HepG2 (cell line): Measurements from ENCODE around the gene PTPRD.

Experiments used
- EZH2 ChIP-seq: conservative IDR thresholded peaks from 2 replicates; pipeline ENCODE4 v1.6.1; 2012; ENCODE audit warnings: mild to moderate bottlenecking, low read depth, low read length, moderate library complexity
- HNRNPK ChIP-seq: fragments of 200-400 bp; formaldehyde crosslinking; IDR thresholded peaks from 2 replicates; pipeline ENCODE4 v1.6.1; 2018; ENCODE audit warnings: low read length, low read depth, moderate library complexity, mild to moderate bottlenecking; ENCODE audit not compliant: poor library complexity, severe bottlenecking
- ISL2 ChIP-seq: sonication (generic); formaldehyde crosslinking; IDR thresholded peaks from 2 replicates; pipeline ENCODE4 v1.5.0; 2020; ENCODE audit warnings: missing genetic modification reagents
- POLR2A ChIP-seq, 2 experiments: IDR thresholded peaks; 2 replicates each; pipeline ENCODE4 v1.6.1; 2011; ENCODE audit warnings: low read depth in 2 of 2, low read length in 2 of 2, mild to moderate bottlenecking in 1 of 2, moderate library complexity in 1 of 2; ENCODE audit not compliant: insufficient read depth in 1 of 2
- RNF2 ChIP-seq: fragments of 450-650 bp; conservative IDR thresholded peaks from 2 replicates; pipeline ENCODE4 v1.6.1; 2016; ENCODE audit warnings: low read depth
- SOX13 ChIP-seq, 3 experiments: fragments of 450-650 bp in 1 of 3; sonication (generic) in 1 of 3; formaldehyde crosslinking in 1 of 3; IDR thresholded peaks in 2 of 3; conservative IDR thresholded peaks in 1 of 3; 2 replicates each; pipeline versions ENCODE4 v1.5.0 to v1.6.1; 2016 to 2020; ENCODE audit warnings: antibody characterized with exemption in 1 of 3, mild to moderate bottlenecking in 1 of 3, missing compliant biosample characterization in 1 of 3, missing genetic modification reagents in 1 of 3, moderate library complexity in 1 of 3
- SRF ChIP-seq: IDR thresholded peaks from 2 replicates; pipeline ENCODE4 v1.6.1; 2011; ENCODE audit warnings: mild to moderate bottlenecking, low read depth, low read length, moderate library complexity
- ZNF121 ChIP-seq: sonication (generic); formaldehyde crosslinking; IDR thresholded peaks from 2 replicates; pipeline ENCODE4 v1.5.0; 2020; ENCODE audit warnings: mild to moderate bottlenecking, missing genetic modification reagents
- ZNF232 ChIP-seq: sonication (generic); formaldehyde crosslinking; IDR thresholded peaks from 2 replicates; pipeline ENCODE4 v1.4.0; 2020; ENCODE audit warnings: missing genetic modification reagents, borderline replicate concordance
- TF ChIP-seq, protein P1 (sequence below): sonication (generic); formaldehyde crosslinking; IDR thresholded peaks from 2 replicates; pipeline ENCODE4 v1.4.0; 2020; ENCODE audit warnings: mild to moderate bottlenecking, missing genetic modification reagents
- TF ChIP-seq, protein P2 (sequence below): sonication (generic); formaldehyde crosslinking; IDR thresholded peaks from 2 replicates; pipeline ENCODE4 v1.8.0; 2022; ENCODE audit warnings: missing genetic modification reagents, low read depth, mild to moderate bottlenecking, borderline replicate concordance
- TF ChIP-seq, protein P3 (sequence below): sonication (generic); formaldehyde crosslinking; IDR thresholded peaks from 2 replicates; pipeline ENCODE4 v1.4.0; 2020; ENCODE audit warnings: mild to moderate bottlenecking, missing genetic modification reagents
- TF ChIP-seq, protein P4 (sequence below): IDR thresholded peaks from 2 replicates; pipeline ENCODE4 v1.6.1; 2016; ENCODE audit warnings: low read depth, missing genetic modification reagents, missing compliant biosample characterization

DNA sequence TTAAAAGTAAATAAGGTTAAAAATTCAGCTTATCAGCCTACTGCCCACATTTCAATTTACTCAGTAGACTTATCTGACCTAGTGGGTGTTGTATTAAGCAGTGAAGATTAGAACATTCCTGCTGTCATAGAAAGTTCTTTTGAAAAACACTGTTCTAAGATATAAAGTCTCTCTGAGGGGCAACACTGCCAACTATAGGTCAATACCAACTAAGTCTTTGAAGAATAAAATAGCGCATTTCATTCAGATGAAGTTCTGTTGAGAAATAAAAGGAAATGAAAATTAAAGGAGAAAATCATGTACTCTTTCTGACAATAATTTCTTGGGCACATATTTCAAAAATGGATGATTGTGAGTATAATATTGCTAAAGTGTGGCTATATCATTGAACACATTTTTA lies 86.8 kb downstream of the PTPRD start:
- TF ChIP-seq ISL2 (CRISPR knock-in tag) (no peak), POLR2A (IDR thresholded peaks at IDR 0.05; ENCODE audit: insufficient read depth in 1 of 2, low read depth in 2 of 2, low read length in 2 of 2) (no peak), SRF (no peak), RNF2 (no peak), ZNF232 (CRISPR knock-in tag) (no peak), ZNF121 (CRISPR knock-in tag) (no peak), HNRNPK (no peak), SOX13 (IDR thresholded peaks at IDR 0.05) (no peak), SOX13 (CRISPR knock-in tag; conservative IDR thresholded peaks at IDR 0.05 in 1 of 2, IDR thresholded peaks at IDR 0.05 in 1 of 2) (no peak), EZH2 (no peak)
- TF ChIP-seq, protein P1, sequence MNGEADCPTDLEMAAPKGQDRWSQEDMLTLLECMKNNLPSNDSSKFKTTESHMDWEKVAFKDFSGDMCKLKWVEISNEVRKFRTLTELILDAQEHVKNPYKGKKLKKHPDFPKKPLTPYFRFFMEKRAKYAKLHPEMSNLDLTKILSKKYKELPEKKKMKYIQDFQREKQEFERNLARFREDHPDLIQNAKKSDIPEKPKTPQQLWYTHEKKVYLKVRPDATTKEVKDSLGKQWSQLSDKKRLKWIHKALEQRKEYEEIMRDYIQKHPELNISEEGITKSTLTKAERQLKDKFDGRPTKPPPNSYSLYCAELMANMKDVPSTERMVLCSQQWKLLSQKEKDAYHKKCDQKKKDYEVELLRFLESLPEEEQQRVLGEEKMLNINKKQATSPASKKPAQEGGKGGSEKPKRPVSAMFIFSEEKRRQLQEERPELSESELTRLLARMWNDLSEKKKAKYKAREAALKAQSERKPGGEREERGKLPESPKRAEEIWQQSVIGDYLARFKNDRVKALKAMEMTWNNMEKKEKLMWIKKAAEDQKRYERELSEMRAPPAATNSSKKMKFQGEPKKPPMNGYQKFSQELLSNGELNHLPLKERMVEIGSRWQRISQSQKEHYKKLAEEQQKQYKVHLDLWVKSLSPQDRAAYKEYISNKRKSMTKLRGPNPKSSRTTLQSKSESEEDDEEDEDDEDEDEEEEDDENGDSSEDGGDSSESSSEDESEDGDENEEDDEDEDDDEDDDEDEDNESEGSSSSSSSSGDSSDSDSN (CRISPR knock-in tag): no peak
- TF ChIP-seq, protein P2, sequence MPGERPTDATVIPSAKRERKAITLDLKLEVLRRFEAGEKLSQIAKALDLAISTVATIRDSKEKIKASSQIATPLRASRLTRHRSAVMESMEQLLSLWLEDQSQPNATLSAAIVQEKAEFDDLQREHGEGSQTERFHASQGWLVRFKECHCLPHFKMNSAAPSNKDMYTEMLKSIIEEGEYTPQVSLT (CRISPR knock-in tag): no peak
- TF ChIP-seq, protein P3, sequence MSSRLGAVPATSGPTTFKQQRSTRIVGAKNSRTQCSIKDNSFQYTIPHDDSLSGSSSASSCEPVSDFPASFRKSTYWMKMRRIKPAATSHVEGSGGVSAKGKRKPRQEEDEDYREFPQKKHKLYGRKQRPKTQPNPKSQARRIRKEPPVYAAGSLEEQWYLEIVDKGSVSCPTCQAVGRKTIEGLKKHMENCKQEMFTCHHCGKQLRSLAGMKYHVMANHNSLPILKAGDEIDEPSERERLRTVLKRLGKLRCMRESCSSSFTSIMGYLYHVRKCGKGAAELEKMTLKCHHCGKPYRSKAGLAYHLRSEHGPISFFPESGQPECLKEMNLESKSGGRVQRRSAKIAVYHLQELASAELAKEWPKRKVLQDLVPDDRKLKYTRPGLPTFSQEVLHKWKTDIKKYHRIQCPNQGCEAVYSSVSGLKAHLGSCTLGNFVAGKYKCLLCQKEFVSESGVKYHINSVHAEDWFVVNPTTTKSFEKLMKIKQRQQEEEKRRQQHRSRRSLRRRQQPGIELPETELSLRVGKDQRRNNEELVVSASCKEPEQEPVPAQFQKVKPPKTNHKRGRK (CRISPR knock-in tag): no peak
- TF ChIP-seq, protein P4, sequence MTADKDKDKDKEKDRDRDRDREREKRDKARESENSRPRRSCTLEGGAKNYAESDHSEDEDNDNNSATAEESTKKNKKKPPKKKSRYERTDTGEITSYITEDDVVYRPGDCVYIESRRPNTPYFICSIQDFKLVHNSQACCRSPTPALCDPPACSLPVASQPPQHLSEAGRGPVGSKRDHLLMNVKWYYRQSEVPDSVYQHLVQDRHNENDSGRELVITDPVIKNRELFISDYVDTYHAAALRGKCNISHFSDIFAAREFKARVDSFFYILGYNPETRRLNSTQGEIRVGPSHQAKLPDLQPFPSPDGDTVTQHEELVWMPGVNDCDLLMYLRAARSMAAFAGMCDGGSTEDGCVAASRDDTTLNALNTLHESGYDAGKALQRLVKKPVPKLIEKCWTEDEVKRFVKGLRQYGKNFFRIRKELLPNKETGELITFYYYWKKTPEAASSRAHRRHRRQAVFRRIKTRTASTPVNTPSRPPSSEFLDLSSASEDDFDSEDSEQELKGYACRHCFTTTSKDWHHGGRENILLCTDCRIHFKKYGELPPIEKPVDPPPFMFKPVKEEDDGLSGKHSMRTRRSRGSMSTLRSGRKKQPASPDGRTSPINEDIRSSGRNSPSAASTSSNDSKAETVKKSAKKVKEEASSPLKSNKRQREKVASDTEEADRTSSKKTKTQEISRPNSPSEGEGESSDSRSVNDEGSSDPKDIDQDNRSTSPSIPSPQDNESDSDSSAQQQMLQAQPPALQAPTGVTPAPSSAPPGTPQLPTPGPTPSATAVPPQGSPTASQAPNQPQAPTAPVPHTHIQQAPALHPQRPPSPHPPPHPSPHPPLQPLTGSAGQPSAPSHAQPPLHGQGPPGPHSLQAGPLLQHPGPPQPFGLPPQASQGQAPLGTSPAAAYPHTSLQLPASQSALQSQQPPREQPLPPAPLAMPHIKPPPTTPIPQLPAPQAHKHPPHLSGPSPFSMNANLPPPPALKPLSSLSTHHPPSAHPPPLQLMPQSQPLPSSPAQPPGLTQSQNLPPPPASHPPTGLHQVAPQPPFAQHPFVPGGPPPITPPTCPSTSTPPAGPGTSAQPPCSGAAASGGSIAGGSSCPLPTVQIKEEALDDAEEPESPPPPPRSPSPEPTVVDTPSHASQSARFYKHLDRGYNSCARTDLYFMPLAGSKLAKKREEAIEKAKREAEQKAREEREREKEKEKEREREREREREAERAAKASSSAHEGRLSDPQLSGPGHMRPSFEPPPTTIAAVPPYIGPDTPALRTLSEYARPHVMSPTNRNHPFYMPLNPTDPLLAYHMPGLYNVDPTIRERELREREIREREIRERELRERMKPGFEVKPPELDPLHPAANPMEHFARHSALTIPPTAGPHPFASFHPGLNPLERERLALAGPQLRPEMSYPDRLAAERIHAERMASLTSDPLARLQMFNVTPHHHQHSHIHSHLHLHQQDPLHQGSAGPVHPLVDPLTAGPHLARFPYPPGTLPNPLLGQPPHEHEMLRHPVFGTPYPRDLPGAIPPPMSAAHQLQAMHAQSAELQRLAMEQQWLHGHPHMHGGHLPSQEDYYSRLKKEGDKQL (CRISPR knock-in tag): no peak
